Suprapubic skin (tissue), 4 donors: ENCODE measurements around the gene ENGASE. TPM values are rescaled to one million over a fixed set of nuclear protein-coding genes. Genes with fewer than 3 reads are reported as not detected.

ENCODE experiments used
- DNase-seq, 2 donors: peaks; one replicate each; pipeline ENCODE4 v3.0.0-alpha.2; 2019; ENCODE audit warnings: low spot score in 2 of 2
- H3K27ac ChIP-seq: fragments of 200-600 bp; sonication (generic); one replicate; pipeline ENCODE4 v1.5.1; 2019
- H3K27me3 ChIP-seq: fragments of 200-600 bp; sonication (generic); one replicate; pipeline ENCODE4 v1.5.1; 2019
- H3K36me3 ChIP-seq: fragments of 200-600 bp; sonication (generic); one replicate; pipeline ENCODE4 v1.5.1; 2019
- H3K4me1 ChIP-seq: fragments of 200-600 bp; sonication (generic); one replicate; pipeline ENCODE4 v1.5.1; 2019
- H3K4me3 ChIP-seq: fragments of 200-600 bp; sonication (generic); one replicate; pipeline ENCODE4 v1.5.1; 2019; ENCODE audit warnings: mild to moderate bottlenecking
- H3K9me3 ChIP-seq: fragments of 200-600 bp; sonication (generic); one replicate; pipeline ENCODE4 v1.5.1; 2019
- EP300 ChIP-seq: sonication (generic); formaldehyde crosslinking; IDR thresholded peaks from one replicate; pipeline ENCODE4 v1.6.1; 2017; ENCODE audit warnings: antibody characterized with exemption
- POLR2A ChIP-seq, 2 donors: fragments of 450-650 bp; IDR thresholded peaks; one replicate each; pipeline ENCODE4 v1.6.1; 2017; ENCODE audit warnings: antibody characterized with exemption in 2 of 2, mild to moderate bottlenecking in 2 of 2, moderate library complexity in 2 of 2
- POLR2AphosphoS5 ChIP-seq, 3 donors: sonication (generic); formaldehyde crosslinking; IDR thresholded peaks; one replicate each; pipeline ENCODE4 v1.6.1; 2017; ENCODE audit warnings: antibody characterized with exemption in 3 of 3
- WGBS: methylation state at CpG from one replicate; pipeline ENCODE4 v1.1.5; 2018; 5-methylcytosine and 5-hydroxymethylcytosine counted together
- total RNA-seq, 4 donors: library from RNA; depleted of rRNA; stranded (reverse); fragments of >200 nt; gene quantifications; one replicate each; pipeline ENCODE4 v1.1.0, GENCODE V29; 2016
- TF ChIP-seq, protein P1 (sequence below), 2 donors: fragments of 200-600 bp in 1 of 2; fragments of 450-650 bp in 1 of 2; sonication (generic) in 1 of 2; IDR thresholded peaks; one replicate each; pipeline ENCODE4 v1.5.1; 2016 to 2019; ENCODE audit warnings: antibody characterized with exemption in 2 of 2, mild to moderate bottlenecking in 1 of 2, moderate library complexity in 1 of 2

ENGASE gene
- total RNA-seq, 4 donors from 2014 or later, result 20.6 to 87.6 (median 38.4) TPM

GRCh38 chr17:79053251-79053925 lies 21.2 kb upstream of the ENGASE start:
- no peaks in the 10 kb centered on the region for H3K4me1 ChIP-seq
- no peak for DNase-seq
- no peak overlapping the region for H3K27ac ChIP-seq
- H3K4me3 ChIP-seq, result no peak overlapping the region
- TF ChIP-seq EP300 (no peak), POLR2AphosphoS5 (IDR thresholded peaks at IDR 0.05) (no peak), POLR2A (IDR thresholded peaks at IDR 0.05) (no peak)
- TF ChIP-seq, protein P1, sequence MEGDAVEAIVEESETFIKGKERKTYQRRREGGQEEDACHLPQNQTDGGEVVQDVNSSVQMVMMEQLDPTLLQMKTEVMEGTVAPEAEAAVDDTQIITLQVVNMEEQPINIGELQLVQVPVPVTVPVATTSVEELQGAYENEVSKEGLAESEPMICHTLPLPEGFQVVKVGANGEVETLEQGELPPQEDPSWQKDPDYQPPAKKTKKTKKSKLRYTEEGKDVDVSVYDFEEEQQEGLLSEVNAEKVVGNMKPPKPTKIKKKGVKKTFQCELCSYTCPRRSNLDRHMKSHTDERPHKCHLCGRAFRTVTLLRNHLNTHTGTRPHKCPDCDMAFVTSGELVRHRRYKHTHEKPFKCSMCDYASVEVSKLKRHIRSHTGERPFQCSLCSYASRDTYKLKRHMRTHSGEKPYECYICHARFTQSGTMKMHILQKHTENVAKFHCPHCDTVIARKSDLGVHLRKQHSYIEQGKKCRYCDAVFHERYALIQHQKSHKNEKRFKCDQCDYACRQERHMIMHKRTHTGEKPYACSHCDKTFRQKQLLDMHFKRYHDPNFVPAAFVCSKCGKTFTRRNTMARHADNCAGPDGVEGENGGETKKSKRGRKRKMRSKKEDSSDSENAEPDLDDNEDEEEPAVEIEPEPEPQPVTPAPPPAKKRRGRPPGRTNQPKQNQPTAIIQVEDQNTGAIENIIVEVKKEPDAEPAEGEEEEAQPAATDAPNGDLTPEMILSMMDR (IDR thresholded peaks at IDR 0.05), result no peak
- 56% methylated on average over 2 of the region's 2 CpGs for WGBS
- no peaks in the 10 kb centered on the region for H3K36me3 ChIP-seq
- no peaks in the 10 kb centered on the region for H3K27me3 ChIP-seq
- H3K9me3 ChIP-seq, result no peaks in the 10 kb centered on the region

DNA sequence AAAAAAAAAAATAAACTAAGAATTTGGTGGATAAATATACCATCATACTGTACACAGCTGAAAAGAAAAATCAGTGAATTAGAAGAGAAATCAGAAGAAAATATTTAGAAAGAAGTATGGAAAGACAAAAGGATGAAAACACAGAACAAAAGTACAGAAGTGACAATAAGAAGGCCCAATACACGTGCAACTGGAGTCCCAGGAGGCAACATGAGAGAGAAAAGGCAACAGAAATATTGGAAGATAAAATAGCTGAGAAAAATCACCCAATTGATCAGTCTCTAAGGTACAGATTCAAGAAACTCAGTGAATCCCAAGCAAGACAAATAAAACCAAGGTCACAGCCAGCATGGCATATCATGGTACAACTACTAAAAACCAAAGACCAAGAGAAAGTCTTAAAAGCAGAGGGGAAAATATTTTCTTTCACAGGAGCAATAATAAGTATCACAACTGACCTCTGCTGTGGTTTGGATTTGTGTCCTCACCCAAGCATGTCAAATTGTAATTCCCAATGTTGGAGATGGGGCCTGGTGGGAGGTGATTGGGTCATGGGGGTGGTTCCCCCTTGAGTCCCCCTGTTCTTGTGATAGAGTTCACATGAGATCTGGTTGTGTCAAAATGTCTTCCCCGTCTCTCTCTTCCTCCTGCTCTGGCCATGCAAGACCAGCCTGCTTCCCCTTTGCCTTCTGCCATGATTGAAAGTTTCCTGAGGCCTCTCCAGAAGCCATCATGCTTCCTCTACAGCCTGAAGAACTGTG lies 20.2 kb upstream of the ENGASE start:
- H3K27me3 ChIP-seq, result no peaks in the 10 kb centered on the region
- no peaks in the 10 kb centered on the region for H3K36me3 ChIP-seq
- no peak overlapping the region for H3K4me3 ChIP-seq
- H3K27ac ChIP-seq, result no peak overlapping the region
- TF ChIP-seq POLR2A (IDR thresholded peaks at IDR 0.05), result no peak
- TF ChIP-seq, protein P1 (IDR thresholded peaks at IDR 0.05), result no peak
- no peak for TF ChIP-seq POLR2AphosphoS5 (IDR thresholded peaks at IDR 0.05)
- no peak for TF ChIP-seq EP300
- H3K4me1 ChIP-seq, result no peaks in the 10 kb centered on the region
- no peak for DNase-seq
- no peaks in the 10 kb centered on the region for H3K9me3 ChIP-seq
- 74% methylated on average over 2 of the region's 2 CpGs for WGBS

GRCh38 chr17:79055197-79055596 lies 19.4 kb upstream of the ENGASE start:
- Histone ChIP-seq H3K9me3 (no peaks in the 10 kb centered on the region), H3K36me3 (no peaks in the 10 kb centered on the region), H3K4me1 (no peaks in the 10 kb centered on the region), H3K27ac (no peak overlapping the region), H3K4me3 (no peak overlapping the region), H3K27me3 (no peaks in the 10 kb centered on the region)
- DNase-seq, result no peak
- WGBS, result 74% methylated on average over 5 of the region's 5 CpGs
- TF ChIP-seq POLR2A (IDR thresholded peaks at IDR 0.05), result no peak
- no peak for TF ChIP-seq EP300
- no peak for TF ChIP-seq POLR2AphosphoS5 (IDR thresholded peaks at IDR 0.05)
- TF ChIP-seq, protein P1 (IDR thresholded peaks at IDR 0.05), result no peak

DNA sequence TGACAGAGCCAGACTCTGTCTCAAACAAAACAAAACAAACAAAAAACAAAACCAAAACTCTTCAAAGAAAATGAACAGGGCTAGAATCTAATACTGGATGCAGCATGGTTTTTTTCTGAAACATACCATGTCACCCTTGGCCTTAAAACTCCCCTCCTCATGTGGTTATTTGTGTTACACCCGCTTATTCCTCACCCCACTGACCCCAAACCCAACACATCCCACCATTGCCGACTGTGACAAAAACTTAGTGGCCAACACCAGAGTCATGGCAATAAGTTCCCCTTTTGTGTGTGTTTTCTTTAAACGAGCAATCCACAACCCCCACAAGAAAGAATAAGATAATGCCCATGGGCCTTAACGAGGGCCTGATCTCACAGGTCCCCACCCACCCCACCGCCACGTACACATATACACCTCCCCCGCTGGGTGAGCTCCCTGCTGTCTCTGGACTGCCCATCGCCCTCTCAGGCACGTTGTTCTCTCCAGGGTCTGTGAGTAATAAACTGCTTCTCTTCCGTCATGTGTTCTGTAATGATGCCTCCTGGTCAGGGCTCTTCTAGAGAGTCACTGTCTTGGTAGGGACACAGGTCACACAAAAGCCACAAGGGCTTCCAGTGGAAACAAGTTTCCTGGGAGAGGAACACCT lies 16.8 kb upstream of the ENGASE start:
- DNase-seq, result no peak
- H3K27ac ChIP-seq, result no peak overlapping the region
- H3K36me3 ChIP-seq, result no peaks in the 10 kb centered on the region
- H3K9me3 ChIP-seq, result no peaks in the 10 kb centered on the region
- no peaks in the 10 kb centered on the region for H3K27me3 ChIP-seq
- WGBS, result 85% methylated on average over 10 of the region's 10 CpGs
- H3K4me3 ChIP-seq, result no peak overlapping the region
- TF ChIP-seq POLR2A (IDR thresholded peaks at IDR 0.05), result no peak
- TF ChIP-seq, protein P1 (IDR thresholded peaks at IDR 0.05), result no peak
- TF ChIP-seq EP300, result no peak
- no peak for TF ChIP-seq POLR2AphosphoS5 (IDR thresholded peaks at IDR 0.05)
- no peaks in the 10 kb centered on the region for H3K4me1 ChIP-seq

- Histone ChIP-seq H3K4me3 (no peak overlapping the region), H3K4me1 (no peaks in the 10 kb centered on the region), H3K27ac (no peak overlapping the region), H3K9me3 (no peaks in the 10 kb centered on the region), H3K27me3 (no peaks in the 10 kb centered on the region), H3K36me3 (no peaks in the 10 kb centered on the region)
- no peak for TF ChIP-seq POLR2A (IDR thresholded peaks at IDR 0.05)
- TF ChIP-seq POLR2AphosphoS5 (IDR thresholded peaks at IDR 0.05), result no peak
- TF ChIP-seq, protein P1 (IDR thresholded peaks at IDR 0.05), result no peak
- no peak for TF ChIP-seq EP300
- WGBS, result 90% methylated on average over 7 of the region's 7 CpGs
- DNase-seq, result no peak
Observed at GRCh38 chr17:79062691-79063090, 11.9 kb upstream of the ENGASE start.
